Upper lobe of left lung (tissue), 6 donors: ENCODE measurements around the gene PLXNA4. TPM values are rescaled to one million over a fixed set of nuclear protein-coding genes. Genes with fewer than 3 reads are reported as not detected.

Source experiments
- ATAC-seq, 2 donors: fragments of 200-7000 bp; cut with Tn5 transposase; one replicate each; pipeline ENCODE4 v1.9.1; 2022; ENCODE audit warnings: mild to moderate bottlenecking in 2 of 2, moderate library complexity in 2 of 2; ENCODE audit not compliant: low FRiP score in 2 of 2
- DNase-seq, 2 donors: peaks; one replicate each; pipeline ENCODE4 v3.0.0-alpha.2; 2019 to 2020
- H3K27ac ChIP-seq, 4 donors: fragments of 200-600 bp; sonication (generic); one replicate each; pipeline ENCODE4 v1.5.1; 2016 to 2019
- H3K27me3 ChIP-seq, 4 donors: fragments of 200-600 bp; sonication (generic); one replicate each; pipeline ENCODE4 v1.5.1; 2017 to 2019
- H3K36me3 ChIP-seq, 4 donors: fragments of 200-600 bp; sonication (generic); one replicate each; pipeline ENCODE4 v1.5.1; 2016 to 2019
- H3K4me1 ChIP-seq, 4 donors: fragments of 200-600 bp; sonication (generic); one replicate each; pipeline ENCODE4 v1.5.1; 2018 to 2019
- H3K4me3 ChIP-seq, 4 donors: fragments of 200-600 bp; sonication (generic); one replicate each; pipeline ENCODE4 v1.5.1; 2017 to 2019; ENCODE audit warnings: mild to moderate bottlenecking in 2 of 4, moderate library complexity in 1 of 4
- H3K9me3 ChIP-seq, 4 donors: fragments of 200-600 bp; sonication (generic); one replicate each; pipeline ENCODE4 v1.5.1; 2018 to 2019
- CTCF ChIP-seq, 6 experiments: fragments of 450-650 bp in 4 of 6; fragments of 200-600 bp in 2 of 6; sonication (generic) in 2 of 6; IDR thresholded peaks; one replicate each; pipeline ENCODE4 v1.5.1; 2016 to 2019; ENCODE audit warnings: antibody characterized with exemption in 6 of 6
- EP300 ChIP-seq, 4 donors: sonication (generic); formaldehyde crosslinking; IDR thresholded peaks; one replicate each; pipeline ENCODE4 v1.5.1; 2017; ENCODE audit warnings: antibody characterized with exemption in 4 of 4, control low read depth in 2 of 4
- POLR2A ChIP-seq, 4 donors: fragments of 450-650 bp; IDR thresholded peaks; one replicate each; pipeline ENCODE4 v1.5.1; 2016 to 2017; ENCODE audit warnings: antibody characterized with exemption in 4 of 4, mild to moderate bottlenecking in 2 of 4
- POLR2AphosphoS5 ChIP-seq, 2 donors: sonication (generic); formaldehyde crosslinking; IDR thresholded peaks; one replicate each; pipeline ENCODE4 v1.5.1; 2017; ENCODE audit warnings: antibody characterized with exemption in 2 of 2
- WGBS, 2 donors: methylation state at CpG; one replicate each; pipeline ENCODE4 v1.1.5; 2017 to 2018; 5-methylcytosine and 5-hydroxymethylcytosine counted together
- total RNA-seq, 6 donors: library from RNA; depleted of rRNA in 4 of 6; stranded (reverse); fragments of >200 nt in 4 of 6; gene quantifications; one replicate each; pipeline versions ENCODE4 v1.1.0 to v1.2.1, GENCODE V29; 2016 to 2021
- donor health status: DM: no; HTN: no; CAD: no; lungs with moderate emphysema.
- donor health status: DM: no; HTN: yes; CAD: no; lungs with severe emphysema.

The PLXNA4 gene
- total RNA-seq, 6 donors from 2014 or later, result 1.1 to 5.9 (median 2.6) TPM

GRCh38 chr7:132317701-132318351, 258.4 kb downstream of the PLXNA4 start:
- Histone ChIP-seq H3K4me3 (no peak overlapping the region), H3K27me3 (no peaks in the 10 kb centered on the region), H3K9me3 (no peaks in the 10 kb centered on the region), H3K4me1 (peaks cover 3 to 10% (median 7%) of the 10 kb centered on the region in 4 donors), H3K36me3 (no peaks in the 10 kb centered on the region), H3K27ac (no peak overlapping the region)
- DNase-seq (no peak), ATAC-seq (no peak)
- TF ChIP-seq POLR2A (IDR thresholded peaks at IDR 0.05) (no peak), CTCF (IDR thresholded peaks at IDR 0.05) (no peak), POLR2AphosphoS5 (IDR thresholded peaks at IDR 0.05) (no peak), EP300 (IDR thresholded peaks at IDR 0.05) (no peak)
- WGBS, 2 donors, result 67 to 71% methylated on average over 7 of the region's 7 CpGs

- WGBS, 2 donors, result 81 to 87% methylated on average over 4 of the region's 4 CpGs
- DNase-seq (no peak), ATAC-seq (no peak)
- H3K4me3 ChIP-seq, result no peak overlapping the region
- no peaks in the 10 kb centered on the region for H3K4me1 ChIP-seq
- H3K9me3 ChIP-seq, result no peaks in the 10 kb centered on the region
- H3K27ac ChIP-seq, result no peak overlapping the region
- H3K36me3 ChIP-seq, result no peaks in the 10 kb centered on the region
- no peaks in the 10 kb centered on the region for H3K27me3 ChIP-seq
- no peak for TF ChIP-seq POLR2AphosphoS5 (IDR thresholded peaks at IDR 0.05)
- no peak for TF ChIP-seq CTCF (IDR thresholded peaks at IDR 0.05)
- TF ChIP-seq POLR2A (IDR thresholded peaks at IDR 0.05), result no peak
- TF ChIP-seq EP300 (IDR thresholded peaks at IDR 0.05), result no peak
These were observed 263.7 kb downstream of the PLXNA4 start for GRCh38 chr7:132312531-132313055.

GRCh38 chr7:132311733-132312132, 264.5 kb downstream of the PLXNA4 start:
- Histone ChIP-seq H3K27ac (no peak overlapping the region), H3K4me1 (no peaks in the 10 kb centered on the region), H3K9me3 (no peaks in the 10 kb centered on the region), H3K36me3 (no peaks in the 10 kb centered on the region), H3K27me3 (no peaks in the 10 kb centered on the region), H3K4me3 (no peak overlapping the region)
- 66 to 83% methylated on average over 2 of the region's 2 CpGs for WGBS, 2 donors
- TF ChIP-seq CTCF (IDR thresholded peaks at IDR 0.05) (no peak), POLR2AphosphoS5 (IDR thresholded peaks at IDR 0.05) (no peak), EP300 (IDR thresholded peaks at IDR 0.05) (no peak), POLR2A (IDR thresholded peaks at IDR 0.05) (no peak)
- DNase-seq (no peak), ATAC-seq (no peak)

- DNase-seq (no peak), ATAC-seq (no peak)
- TF ChIP-seq CTCF (IDR thresholded peaks at IDR 0.05) (no peak), EP300 (IDR thresholded peaks at IDR 0.05) (no peak), POLR2A (IDR thresholded peaks at IDR 0.05) (no peak), POLR2AphosphoS5 (IDR thresholded peaks at IDR 0.05) (no peak)
- Histone ChIP-seq H3K36me3 (no peaks in the 10 kb centered on the region), H3K27ac (no peak overlapping the region), H3K9me3 (no peaks in the 10 kb centered on the region), H3K4me1 (no peaks in the 10 kb centered on the region), H3K27me3 (no peaks in the 10 kb centered on the region), H3K4me3 (no peak overlapping the region)
- 63 to 70% methylated on average over 9 of the region's 9 CpGs for WGBS, 2 donors
These were observed 267.0 kb downstream of the PLXNA4 start for GRCh38 chr7:132309102-132309805.
